CD4-positive, alpha-beta T cell (primary cell): ENCODE measurements around the gene GPSM1. TPM values are rescaled to one million over a fixed set of nuclear protein-coding genes. Genes with fewer than 3 reads are reported as not detected.

Source experiments
- ATAC-seq: fragments of 200-7000 bp; cut with Tn5 transposase; one replicate; pipeline ENCODE4 v1.10.0; 2022; ENCODE audit warnings: mild to moderate bottlenecking; ENCODE audit not compliant: poor library complexity
- CTCF ChIA-PET: fragments of 350-600 bp; sonication (Branson Sonifier 250); formaldehyde crosslinking; loops from one replicate; lab custom pipeline; 2021; ENCODE audit warnings: antibody characterized with exemption, inconsistent platforms; lab: Charles Lee
- POLR2A ChIA-PET: fragments of 350-600 bp; sonication (Branson Sonifier 250); formaldehyde crosslinking; loops from one replicate; lab custom pipeline; 2021; ENCODE audit warnings: antibody characterized with exemption, inconsistent platforms; lab: Charles Lee
- DNase-seq, 14 experiments: peaks; one replicate each; pipeline ENCODE4 v3.0.0-alpha.2; 2013 to 2020; ENCODE audit warnings: mixed read lengths in 2 of 14
- H3K27ac ChIP-seq, 2 donors: one replicate each; pipeline versions ENCODE4 v1.5.1 to v1.7.0; 2013; ENCODE audit warnings: low read length in 2 of 2, low read depth in 1 of 2, mild to moderate bottlenecking in 1 of 2
- H3K27me3 ChIP-seq, 2 experiments: 1 replicate in 1 of 2; 2 replicates in 1 of 2; pipeline versions ENCODE4 v1.6.1 to v1.7.0; 2013; ENCODE audit warnings: low read length in 2 of 2, control low read depth in 1 of 2, mild to moderate bottlenecking in 1 of 2, moderate library complexity in 1 of 2; ENCODE audit not compliant: insufficient read depth in 2 of 2, control insufficient read depth in 1 of 2
- H3K36me3 ChIP-seq: one replicate; pipeline ENCODE4 v1.6.1; 2013; ENCODE audit warnings: low read length, control low read depth; ENCODE audit not compliant: insufficient read depth
- H3K4me1 ChIP-seq: one replicate; pipeline ENCODE4 v1.6.1; 2013; ENCODE audit warnings: low read length, control low read depth; ENCODE audit not compliant: insufficient read depth
- H3K4me3 ChIP-seq: one replicate; pipeline ENCODE4 v1.5.1; 2013; ENCODE audit warnings: mild to moderate bottlenecking, low read length, moderate library complexity
- H3K9me3 ChIP-seq, 2 experiments: 1 replicate in 1 of 2; 2 replicates in 1 of 2; pipeline versions ENCODE4 v1.6.1 to v1.7.0; 2013; ENCODE audit warnings: low read length in 2 of 2, mild to moderate bottlenecking in 2 of 2, control low read depth in 1 of 2, moderate library complexity in 1 of 2; ENCODE audit not compliant: control insufficient read depth in 1 of 2, insufficient read depth in 1 of 2
- H3K27ac Mint-ChIP-seq: one replicate; pipeline ENCODE4 v1.8.0; 2020; ENCODE audit warnings: mixed read lengths
- H3K27me3 Mint-ChIP-seq: one replicate; pipeline ENCODE4 v1.8.0; 2021; ENCODE audit warnings: mixed read lengths
- H3K36me3 Mint-ChIP-seq: one replicate; pipeline ENCODE4 v1.8.0; 2021; ENCODE audit warnings: low read depth, mixed read lengths
- H3K4me1 Mint-ChIP-seq: one replicate; pipeline ENCODE4 v1.8.0; 2021; ENCODE audit warnings: low read depth, mixed read lengths
- H3K4me3 Mint-ChIP-seq: one replicate; pipeline ENCODE4 v1.8.0; 2020; ENCODE audit warnings: mild to moderate bottlenecking, mixed read lengths
- H3K9me3 Mint-ChIP-seq: one replicate; pipeline ENCODE4 v1.8.0; 2020; ENCODE audit warnings: mixed read lengths
- CTCF ChIP-seq: fragments of 200-600 bp; IDR thresholded peaks from one replicate; pipeline ENCODE4 v1.8.0; 2022; ENCODE audit warnings: antibody characterized with exemption, mild to moderate bottlenecking
- intact Hi-C, 2 experiments: fragments of 100-400 bp; cut with DNase I in 1 of 2; cut with micrococcal nuclease in 1 of 2; formaldehyde crosslinking; loops; one replicate each; pipeline versions ENCODE4 v1.15.1 to v1.9.0; 2023 to 2025; cut with DNase I, micrococcal nuclease
- total RNA-seq, 174 experiments: library from RNA in 2 of 174; stranded (reverse) in 2 of 174; gene quantifications; one replicate each; pipeline ENCODE4 v1.2.3 and lab custom pipeline; 2021 to 2026

The GPSM1 gene
- total RNA-seq, 2 experiments from 2014 or later = 7.7 to 8.6 TPM

- Histone ChIP-seq H3K9me3 (peaks cover 0 to 8% of the 10 kb centered on the region in 2 experiments), H3K4me3 (no peak overlapping the region), H3K27ac (peak overlapping the region; percentile 67 to 74), H3K36me3 (peaks cover 8% of the 10 kb centered on the region), H3K27me3 (no peaks in the 10 kb centered on the region), H3K4me1 (peaks cover 19% of the 10 kb centered on the region)
- ATAC-seq (no peak), DNase-seq (no peak)
- CTCF ChIA-PET = interaction anchor here (0.9 to 2.0 kb wide), 3 partner anchors 22 to 366 kb away, joined by 3 to 7 read pairs (median 5); no protein-coding TSS in a partner anchor
- H3K27me3 Mint-ChIP-seq = no peaks in the 10 kb centered on the region
- H3K4me3 Mint-ChIP-seq = peak overlapping the region; percentile 86
- H3K27ac Mint-ChIP-seq = peak overlapping the region; percentile 62
- H3K36me3 Mint-ChIP-seq = peaks cover 8% of the 10 kb centered on the region
- H3K4me1 Mint-ChIP-seq = peaks cover 5% of the 10 kb centered on the region
- TF ChIP-seq CTCF = no peak
- POLR2A ChIA-PET = interaction anchor here (1.2 to 1.7 kb wide), 7 partner anchors 38 to 401 kb away, joined by 3 to 15 read pairs (median 7); partner anchors contain the start of genes SNAPC4 and UBAC1
- intact Hi-C loops = loop anchor here in 1 of 2 experiments (2.0 to 5.0 kb wide), 6 partner anchors 76 to 525 kb away; partner anchors contain the start of genes INPP5E, TMEM250 and TRAF2
- no peaks in the 10 kb centered on the region for H3K9me3 Mint-ChIP-seq
Measured at GRCh38 chr9:136362450-136362784, 35.1 kb downstream of the GPSM1 start.

GRCh38 chr9:136363106-136363948 lies 36.0 kb downstream of the GPSM1 start, which contains the start of gene DNLZ:
DNLZ (minus strand) TSS chr9:136363744; CDS start chr9:136363714, 30 bp downstream.
- Histone ChIP-seq H3K36me3 (peaks cover 8% of the 10 kb centered on the region), H3K27ac (peak within 1 kb of the TSS; percentile 67 to 74), H3K4me1 (peaks cover 19% of the 10 kb centered on the region), H3K4me3 (peak within 1 kb of the TSS; percentile 68), H3K27me3 (no peaks in the 10 kb centered on the region), H3K9me3 (peaks cover 0 to 8% of the 10 kb centered on the region in 2 experiments)
- no peaks in the 10 kb centered on the region for H3K9me3 Mint-ChIP-seq
- peak; percentile 96 for TF ChIP-seq CTCF
- DNase-seq = peak; percentile 80 to 99 (median 92)
- CTCF ChIA-PET = interaction anchor here (0.6 to 2.0 kb wide), 19 partner anchors 12 to 1216 kb away, joined by 3 to 18 read pairs (median 4); partner anchors contain the start of genes DPH7 and SNAPC4
- H3K27me3 Mint-ChIP-seq = no peaks in the 10 kb centered on the region
- peak within 1 kb of the TSS; percentile 62 for H3K27ac Mint-ChIP-seq
- peaks cover 5% of the 10 kb centered on the region for H3K4me1 Mint-ChIP-seq
- ATAC-seq = peak; percentile 86
- intact Hi-C loops = loop anchor here (1.0 to 5.0 kb wide), 11 partner anchors 37 to 524 kb away; partner anchors contain the start of genes ENTR1 (in 1 of the 2), INPP5E (in 1 of the 2), PMPCA (in 1 of the 2) and QSOX2 (in 1 of the 2)
- peaks cover 8% of the 10 kb centered on the region for H3K36me3 Mint-ChIP-seq
- POLR2A ChIA-PET = interaction anchor here (0.7 to 1.7 kb wide), 10 partner anchors 10 to 402 kb away, joined by 3 to 15 read pairs (median 5); partner anchors contain the start of genes SNAPC4 and UBAC1
- peak within 1 kb of the TSS; percentile 86 for H3K4me3 Mint-ChIP-seq
